GM12872 (cell line): Measurements from ENCODE around the gene ZNF264.

ENCODE experiments used
- CTCF ChIP-seq: IDR thresholded peaks from 3 replicates; pipeline ENCODE4 v1.5.1; 2011; ENCODE audit warnings: low read depth, mild to moderate bottlenecking, low read length, moderate library complexity; ENCODE audit not compliant: insufficient read depth

ZNF264 gene

GRCh38 chr19:57271280-57271679 is 80.0 kb downstream of the ZNF264 start:
- TF ChIP-seq CTCF, result no peak
